Spleen (tissue), 11 donors: ENCODE measurements around the gene METTL24. TPM values are rescaled to one million over a fixed set of nuclear protein-coding genes. Genes with fewer than 3 reads are reported as not detected.

Experiments
- DNase-seq: peaks from one replicate; pipeline ENCODE4 v3.0.0-alpha.2; 2020
- H3K27ac ChIP-seq, 8 donors: fragments of 200-600 bp; sonication (generic) in 7 of 8; 1 replicate in 4 of 8; 2 replicates in 4 of 8; pipeline versions ENCODE4 v1.5.0 to v1.8.0; 2016 to 2021; ENCODE audit warnings: inconsistent platforms in 4 of 8, mild to moderate bottlenecking in 4 of 8, moderate library complexity in 1 of 8
- H3K27me3 ChIP-seq, 7 donors: fragments of 200-600 bp; sonication (generic) in 6 of 7; replicated peaks in 1 of 7; 1 replicate in 4 of 7; 2 replicates in 3 of 7; pipeline versions ENCODE4 v1.5.0 to v1.8.0; 2016 to 2021; ENCODE audit warnings: inconsistent platforms in 3 of 7, mild to moderate bottlenecking in 1 of 7
- H3K36me3 ChIP-seq, 6 donors: fragments of 200-600 bp; sonication (generic) in 5 of 6; 1 replicate in 4 of 6; 2 replicates in 2 of 6; pipeline versions ENCODE4 v1.5.0 to v1.8.0; 2016 to 2021; ENCODE audit warnings: inconsistent platforms in 2 of 6
- H3K4me1 ChIP-seq, 6 donors: fragments of 200-600 bp; sonication (generic) in 5 of 6; 1 replicate in 3 of 6; 2 replicates in 3 of 6; pipeline versions ENCODE4 v1.5.0 to v1.8.0; 2016 to 2021; ENCODE audit warnings: inconsistent platforms in 3 of 6
- H3K4me3 ChIP-seq, 8 donors: fragments of 200-600 bp; sonication (generic) in 7 of 8; 1 replicate in 4 of 8; 2 replicates in 4 of 8; pipeline versions ENCODE4 v1.5.0 to v1.8.0; 2016 to 2021; ENCODE audit warnings: inconsistent platforms in 4 of 8, mild to moderate bottlenecking in 4 of 8, moderate library complexity in 2 of 8
- H3K9me3 ChIP-seq, 8 donors: fragments of 200-600 bp; sonication (generic) in 7 of 8; 1 replicate in 4 of 8; 2 replicates in 4 of 8; pipeline versions ENCODE4 v1.5.0 to v1.8.0; 2016 to 2021; ENCODE audit warnings: inconsistent platforms in 4 of 8
- CTCF ChIP-seq, 11 experiments: fragments of 200-600 bp in 7 of 11; fragments of 450-650 bp in 4 of 11; sonication (generic) in 4 of 11; IDR thresholded peaks in 8 of 11; conservative IDR thresholded peaks in 3 of 11; 1 replicate in 7 of 11; 2 replicates in 4 of 11; pipeline versions ENCODE4 v1.4.0 to v1.8.0; 2016 to 2021; ENCODE audit warnings: antibody characterized with exemption in 11 of 11, inconsistent platforms in 4 of 11, mild to moderate bottlenecking in 1 of 11
- POLR2A ChIP-seq, 3 donors: fragments of 450-650 bp; IDR thresholded peaks; one replicate each; pipeline ENCODE4 v1.5.1; 2017; ENCODE audit warnings: antibody characterized with exemption in 3 of 3, mild to moderate bottlenecking in 1 of 3
- POLR2AphosphoS5 ChIP-seq, 3 donors: sonication (generic); formaldehyde crosslinking; IDR thresholded peaks; one replicate each; pipeline ENCODE4 v1.5.1; 2017; ENCODE audit warnings: antibody characterized with exemption in 3 of 3
- WGBS, 5 donors: extraction: QIAGEN DNeasy Blood & Tissue Kit in 3 of 5; methylation state at CpG; one replicate each; pipeline versions ENCODE4 v1.1.5 to v1.1.7; 2013 to 2018; 5-methylcytosine and 5-hydroxymethylcytosine counted together
- intact Hi-C: fragments of 100-400 bp; cut with DNase I; formaldehyde crosslinking; loops from one replicate; pipeline ENCODE4 v1.15.0; 2023; ENCODE audit warnings: low total_unique reads
- polyA plus RNA-seq, 3 donors: library from polyadenylated mRNA; stranded (reverse); fragments of 200-250 nt; gene quantifications; one replicate each; pipeline ENCODE4 v1.2.1, GENCODE V29; 2013
- total RNA-seq, 7 donors: library from RNA; depleted of rRNA in 3 of 7; stranded (reverse); fragments of >200 nt in 3 of 7; fragmentation: NEBNext Ultra II Directional in 4 of 7; extraction: Animal tissue kit (Norgen Biotek cat#: 25700) in 4 of 7; gene quantifications; one replicate each; pipeline versions ENCODE4 v1.1.0 to v1.2.1, GENCODE V29; 2016 to 2021
- donor health status: healthy with polysubstance abuse.
- donor health status: DM: no; HTN: no; CAD: no; lungs with moderate emphysema.
- donor health status: DM: no; HTN: no; CAD: no.
- donor health status: Bipolar disorder and iron deficiency.
- donor health status: healthy.
- donor health status: DM: no; HTN: no; CAD: no.
- donor health status: DM: yes; HTN: yes; CAD: no.

Gene METTL24
- total and polyA plus RNA-seq, 10 donors = 0.67 to 1.2 (median 0.98) TPM; not detected in 5

- Histone ChIP-seq H3K27ac (no peak overlapping the region), H3K4me3 (no peak overlapping the region), H3K36me3 (no peaks in the 10 kb centered on the region), H3K4me1 (no peaks in the 10 kb centered on the region), H3K9me3 (peaks cover 0 to 6% (median 0%) of the 10 kb centered on the region in 8 donors), H3K27me3 (no peaks in the 10 kb centered on the region)
- DNase-seq = no peak
- intact Hi-C loops = no loop called here
- no peak for TF ChIP-seq POLR2AphosphoS5 (IDR thresholded peaks at IDR 0.05)
- no peak for TF ChIP-seq CTCF (IDR thresholded peaks at IDR 0.05 in 8 of 11, conservative IDR thresholded peaks at IDR 0.05 in 3 of 11)
- no peak for TF ChIP-seq POLR2A (IDR thresholded peaks at IDR 0.05)
These were observed 91.2 kb downstream of the METTL24 start for GRCh38 chr6:110266996-110267395.

GRCh38 chr6:110265273-110265672 is 92.9 kb downstream of the METTL24 start:
- no peak for TF ChIP-seq POLR2A (IDR thresholded peaks at IDR 0.05)
- no peak for TF ChIP-seq CTCF (IDR thresholded peaks at IDR 0.05 in 8 of 11, conservative IDR thresholded peaks at IDR 0.05 in 3 of 11)
- TF ChIP-seq POLR2AphosphoS5 (IDR thresholded peaks at IDR 0.05) = no peak
- H3K36me3 ChIP-seq = no peaks in the 10 kb centered on the region
- 70 to 88% (median 81%) methylated on average over 3 of the region's 3 CpGs for WGBS, 5 donors
- H3K9me3 ChIP-seq = peaks cover 0 to 17% (median 4%) of the 10 kb centered on the region in 8 donors
- H3K4me3 ChIP-seq = no peak overlapping the region
- intact Hi-C loops = no loop called here
- H3K27me3 ChIP-seq = no peaks in the 10 kb centered on the region
- DNase-seq = no peak
- H3K4me1 ChIP-seq = no peaks in the 10 kb centered on the region
- H3K27ac ChIP-seq = no peak overlapping the region

GRCh38 chr6:110256366-110256765 is 101.8 kb downstream of the METTL24 start:
- Histone ChIP-seq H3K27me3 (no peaks in the 10 kb centered on the region), H3K9me3 (peaks cover 0 to 35% (median 13%) of the 10 kb centered on the region in 8 donors), H3K4me3 (no peak overlapping the region), H3K27ac (no peak overlapping the region), H3K36me3 (no peaks in the 10 kb centered on the region), H3K4me1 (no peaks in the 10 kb centered on the region)
- TF ChIP-seq POLR2A (IDR thresholded peaks at IDR 0.05) (no peak), CTCF (IDR thresholded peaks at IDR 0.05 in 8 of 11, conservative IDR thresholded peaks at IDR 0.05 in 3 of 11) (no peak), POLR2AphosphoS5 (IDR thresholded peaks at IDR 0.05) (no peak)
- 83 to 88% (median 87%) methylated on average over 2 of the region's 2 CpGs for WGBS, 5 donors
- intact Hi-C loops = no loop called here
- no peak for DNase-seq

- H3K36me3 ChIP-seq = no peaks in the 10 kb centered on the region
- peaks cover 0 to 26% (median 11%) of the 10 kb centered on the region in 8 donors for H3K9me3 ChIP-seq
- intact Hi-C loops = no loop called here
- no peaks in the 10 kb centered on the region for H3K4me1 ChIP-seq
- H3K27ac ChIP-seq = no peak overlapping the region
- H3K27me3 ChIP-seq = no peaks in the 10 kb centered on the region
- no peak for DNase-seq
- 41 to 56% (median 48%) methylated on average over 5 of the region's 5 CpGs for WGBS, 5 donors
- TF ChIP-seq CTCF (IDR thresholded peaks at IDR 0.05 in 8 of 11, conservative IDR thresholded peaks at IDR 0.05 in 3 of 11) (no peak), POLR2A (IDR thresholded peaks at IDR 0.05) (no peak), POLR2AphosphoS5 (IDR thresholded peaks at IDR 0.05) (no peak)
- H3K4me3 ChIP-seq = no peak overlapping the region
These were observed 102.9 kb downstream of the METTL24 start for GRCh38 chr6:110255211-110255750.
